Mesothelial cell of epicardium (in vitro differentiated cells): ENCODE results near the gene HFM1. TPM values are rescaled to one million over a fixed set of nuclear protein-coding genes. Genes with fewer than 3 reads are reported as not detected.

Experiments used
- DNase-seq, 2 experiments: peaks; one replicate each; pipeline ENCODE4 v3.0.0; 2021; ENCODE audit warnings: low spot score in 2 of 2; ENCODE audit not compliant: unreplicated experiment in 2 of 2
- H3K27ac Mint-ChIP-seq: 2 replicates; pipeline ENCODE4 v1.8.0; 2021; ENCODE audit warnings: mixed read lengths
- H3K27me3 Mint-ChIP-seq: 2 replicates; pipeline ENCODE4 v1.8.0; 2021; ENCODE audit warnings: low read depth, mixed read lengths
- H3K36me3 Mint-ChIP-seq: 2 replicates; pipeline ENCODE4 v1.8.0; 2021; ENCODE audit warnings: mixed read lengths
- H3K4me1 Mint-ChIP-seq: 2 replicates; pipeline ENCODE4 v1.8.0; 2021; ENCODE audit warnings: mixed read lengths
- H3K4me3 Mint-ChIP-seq: 2 replicates; pipeline ENCODE4 v1.8.0; 2021; ENCODE audit warnings: mild to moderate bottlenecking, moderate library complexity, mixed read lengths
- H3K9me3 Mint-ChIP-seq: 2 replicates; pipeline ENCODE4 v1.8.0; 2021; ENCODE audit warnings: mixed read lengths
- CTCF ChIP-seq: fragments of 200-600 bp; sonication (generic); IDR thresholded peaks from one replicate; pipeline ENCODE4 v1.5.0; 2021; ENCODE audit warnings: antibody characterized with exemption; ENCODE audit not compliant: unreplicated experiment
- total RNA-seq: library from RNA; stranded (reverse); gene quantifications from 3 replicates; pipeline ENCODE4 v1.2.1, GENCODE V29; 2021

HFM1 gene
- total RNA-seq, 1 donor from 2014 or later: 6.1 TPM

- no peak for DNase-seq
- Mint-ChIP-seq H3K4me1 (no peaks in the 10 kb centered on the region), H3K27ac (no peak overlapping the region), H3K36me3 (no peaks in the 10 kb centered on the region), H3K27me3 (no peaks in the 10 kb centered on the region), H3K9me3 (peaks cover 43% of the 10 kb centered on the region), H3K4me3 (no peak overlapping the region)
- TF ChIP-seq CTCF: no peak
Observed at GRCh38 chr1:91221017-91221416, 183.6 kb downstream of the HFM1 start.

- no peak for DNase-seq
- H3K27me3 Mint-ChIP-seq: no peaks in the 10 kb centered on the region
- H3K36me3 Mint-ChIP-seq: no peaks in the 10 kb centered on the region
- no peak for TF ChIP-seq CTCF
- no peak overlapping the region for H3K4me3 Mint-ChIP-seq
- H3K4me1 Mint-ChIP-seq: no peaks in the 10 kb centered on the region
- H3K27ac Mint-ChIP-seq: no peak overlapping the region
- H3K9me3 Mint-ChIP-seq: peaks cover 34% of the 10 kb centered on the region
Observed at GRCh38 chr1:91217911-91218310, 186.7 kb downstream of the HFM1 start.

Other genes with a start within 250 kb of the HFM1 start
- 16.3 to 18.8 TPM (median 16.6 TPM) in 3 replicates for gene CDC7, start 96.0 kb upstream of the HFM1 start, total RNA-seq